GM18870 (cell line): Measurements from ENCODE around the gene TRIM67.

Experiments
- ATAC-seq: cut with Tn5 transposase; IDR thresholded peaks from one replicate; pipeline ENCODE4 v1.9.1; 2021; ENCODE audit warnings: moderate library complexity; ENCODE audit not compliant: unreplicated experiment

Gene TRIM67

DNA sequence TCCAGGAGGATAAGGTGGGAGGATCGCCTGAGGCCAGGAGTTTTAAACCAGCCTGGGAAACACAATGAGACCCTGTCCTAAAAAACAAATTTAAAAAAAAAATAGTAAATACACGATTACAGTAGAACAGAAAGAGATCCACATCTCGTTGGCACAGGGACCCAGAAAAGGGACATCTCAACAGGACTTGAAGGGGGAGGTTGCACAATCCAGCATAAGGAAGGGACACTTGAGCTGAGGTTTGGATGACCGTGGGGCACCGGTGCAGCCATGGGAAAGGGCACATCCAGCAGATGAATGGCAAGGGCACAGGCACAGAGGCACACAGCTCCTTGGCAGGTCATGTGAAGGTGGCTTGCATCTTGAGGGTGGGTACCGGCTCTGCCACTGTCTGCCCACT lies 20.5 kb downstream of the TRIM67 start:
- no peak for ATAC-seq

- no peak for ATAC-seq
Observed at GRCh38 chr1:231183639-231184590, 22.1 kb downstream of the TRIM67 start.

DNA sequence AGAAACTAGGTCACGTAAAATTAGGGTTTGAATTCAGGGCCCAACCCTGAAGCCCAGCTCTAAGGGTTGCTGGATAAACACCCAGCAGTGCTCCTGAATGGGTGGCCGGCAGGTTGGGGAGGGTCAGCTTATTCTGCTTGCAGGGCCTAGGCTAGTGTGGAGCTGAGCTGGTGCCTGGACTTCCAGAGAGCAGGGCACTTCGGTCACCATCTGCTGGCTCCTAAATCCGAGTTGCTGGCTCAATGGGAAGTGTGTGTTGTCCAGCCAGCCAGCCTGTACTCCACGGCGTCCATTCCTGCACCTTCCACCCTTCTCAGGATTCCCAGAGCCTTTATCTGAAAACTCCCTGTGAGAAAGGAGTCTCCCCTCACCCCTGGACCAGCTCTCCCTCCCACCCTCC lies 23.0 kb downstream of the TRIM67 start:
- no peak for ATAC-seq

- ATAC-seq, result no peak
Observed at GRCh38 chr1:231185391-231185790, 23.5 kb downstream of the TRIM67 start.

DNA sequence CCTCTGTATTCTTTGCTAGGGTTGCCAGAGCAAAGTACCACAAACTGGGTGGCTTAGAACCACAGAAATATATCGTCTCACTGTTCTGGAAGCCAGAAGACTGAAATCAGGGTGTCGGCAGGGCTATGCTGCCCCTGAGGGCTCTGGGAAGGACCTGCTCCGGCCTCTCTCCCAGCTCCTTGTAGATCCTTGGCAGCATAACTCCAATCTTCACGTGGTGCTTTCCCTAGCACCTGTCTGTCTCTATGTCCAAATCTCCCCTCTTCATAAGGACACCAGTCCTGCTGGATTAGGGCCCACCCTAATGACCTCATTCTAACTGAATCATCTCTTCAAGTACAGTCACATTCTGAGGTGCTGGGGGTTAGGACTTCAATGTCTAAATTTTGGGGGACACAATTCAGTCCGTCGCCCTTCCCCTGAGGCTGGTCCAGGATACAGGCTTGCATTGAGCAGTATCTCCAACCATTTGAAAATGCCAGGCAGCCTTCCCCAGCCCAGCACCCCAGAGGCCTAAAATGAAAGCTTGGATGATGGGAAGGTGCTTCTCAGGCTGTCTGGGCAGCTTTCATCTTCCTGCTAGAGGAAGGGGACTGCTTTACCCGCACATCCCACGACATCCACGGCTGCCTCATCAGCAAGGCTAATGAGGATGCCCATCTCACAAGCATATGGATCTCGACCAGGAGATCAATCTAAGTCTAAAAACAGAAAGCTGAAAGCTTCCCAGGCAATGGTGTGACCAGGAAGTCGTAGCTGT lies 24.7 kb downstream of the TRIM67 start:
- no peak for ATAC-seq

- ATAC-seq, result no peak
Observed at GRCh38 chr1:231187571-231187970, 25.7 kb downstream of the TRIM67 start.

DNA sequence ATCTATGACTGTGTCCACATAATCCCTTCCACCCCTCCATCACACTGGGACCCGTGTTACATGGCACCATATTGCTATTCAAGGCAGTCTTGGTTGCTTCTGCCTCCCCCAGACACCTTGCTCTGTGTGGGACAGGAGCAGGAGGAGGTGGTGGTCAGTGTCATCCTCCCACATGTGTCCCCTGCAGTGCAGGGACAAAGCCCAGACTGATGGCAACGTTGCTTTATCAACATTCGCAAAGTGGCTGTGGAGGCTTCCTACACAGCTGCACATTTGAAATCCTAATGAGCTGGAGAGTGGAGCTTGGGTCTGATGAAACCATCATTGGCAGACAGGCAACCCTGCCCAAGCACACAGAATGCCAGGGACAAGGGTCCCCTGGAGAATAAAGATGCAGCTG lies 26.2 kb downstream of the TRIM67 start:
- no peak for ATAC-seq

DNA sequence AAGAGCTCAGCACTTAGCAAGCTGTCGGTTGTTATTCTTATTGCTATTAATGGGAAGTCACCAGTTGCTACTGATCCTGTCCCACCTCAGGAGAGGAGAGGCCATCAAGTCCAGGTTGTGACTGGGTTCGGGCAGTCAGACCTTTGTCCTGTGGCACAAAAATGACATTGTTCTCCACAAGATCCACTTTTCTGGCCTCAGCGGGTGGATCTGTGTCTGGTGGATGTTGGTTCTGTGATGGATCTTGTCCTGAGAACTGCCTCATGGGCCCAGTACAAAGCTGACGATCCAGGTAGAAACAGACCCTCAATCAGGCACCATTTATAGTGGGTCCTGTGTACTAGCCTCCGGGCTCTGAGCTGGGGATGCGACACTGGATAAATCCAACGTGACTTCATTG lies 26.9 kb downstream of the TRIM67 start:
- ATAC-seq, result no peak

DNA sequence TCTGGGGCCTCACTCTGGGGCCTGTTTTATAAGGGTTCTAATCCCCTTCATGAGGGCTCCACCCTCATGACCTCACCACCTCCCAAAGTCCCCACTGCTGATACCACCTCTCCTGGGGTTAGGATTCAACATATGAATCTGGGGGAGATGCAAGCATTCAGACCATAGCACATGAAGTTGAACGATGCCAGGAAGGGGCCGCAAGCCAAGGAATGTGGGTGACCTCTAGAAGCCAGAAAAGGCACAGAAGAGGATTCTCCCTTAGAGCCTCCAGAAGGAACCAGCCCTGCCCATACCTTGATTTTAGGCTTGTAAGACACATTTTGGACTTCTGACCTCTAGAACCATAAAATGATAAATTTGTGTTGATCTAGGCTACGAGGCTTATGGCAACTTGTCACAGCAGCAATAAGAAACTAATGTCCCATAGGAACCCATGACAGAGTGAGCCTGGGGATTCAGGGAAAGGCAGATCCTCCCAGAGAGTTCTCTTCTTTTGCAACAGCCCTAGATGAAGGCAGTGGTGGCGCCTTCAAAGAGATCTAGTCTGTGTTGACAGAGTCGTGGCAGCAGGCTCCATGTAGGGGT lies 27.9 kb downstream of the TRIM67 start:
- no peak for ATAC-seq

GRCh38 chr1:231190456-231190855 lies 28.6 kb downstream of the TRIM67 start:
- ATAC-seq, result no peak

- ATAC-seq, result no peak
Observed at GRCh38 chr1:231192620-231193163, 30.8 kb downstream of the TRIM67 start.

DNA sequence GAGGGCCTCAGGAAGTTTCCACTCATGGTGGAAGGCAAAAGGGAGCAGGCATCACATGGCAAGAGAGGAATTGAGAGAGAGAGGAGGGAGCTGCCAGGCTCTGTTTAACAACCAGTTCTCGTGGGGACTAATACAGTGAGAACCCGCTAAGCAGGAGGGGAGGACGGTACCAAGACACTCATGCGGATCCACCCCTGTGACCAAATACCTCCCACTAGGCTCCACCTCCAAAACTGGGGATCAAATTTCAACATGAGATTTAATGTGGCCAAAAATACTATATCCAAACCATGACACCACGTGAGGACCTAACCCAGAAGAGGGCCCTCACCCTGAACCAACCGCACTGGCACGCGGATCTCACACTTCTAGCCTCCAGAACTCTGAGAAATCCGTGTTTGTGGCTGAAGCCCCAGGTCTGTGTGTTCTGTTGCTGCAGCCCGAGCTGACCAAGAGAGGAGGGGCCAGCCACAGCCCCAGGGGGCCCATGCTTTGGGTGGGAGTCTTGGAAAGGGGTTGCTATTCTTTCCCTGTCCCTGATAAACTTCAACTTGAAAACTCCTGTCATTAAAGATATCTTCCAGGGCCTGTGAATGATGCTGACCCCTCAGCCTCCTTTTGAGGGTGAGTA lies 32.0 kb downstream of the TRIM67 start:
- ATAC-seq, result no peak

DNA sequence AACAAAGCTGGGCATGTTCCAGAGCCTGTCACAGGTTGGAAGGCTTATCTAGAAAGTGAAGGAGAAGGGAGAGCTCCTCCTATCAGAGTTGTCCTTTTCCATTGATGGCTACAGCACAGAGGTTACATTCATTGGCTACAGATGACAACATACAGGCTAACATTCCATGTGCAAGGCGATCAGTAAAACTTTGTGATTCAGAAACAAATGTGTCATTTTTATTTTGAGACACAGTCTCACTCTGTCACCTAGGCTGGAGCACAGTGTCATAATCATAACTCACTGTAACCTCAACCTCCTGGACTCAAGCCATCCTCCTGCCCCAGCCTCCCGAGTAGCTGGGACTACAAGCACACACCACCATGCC lies 32.6 kb downstream of the TRIM67 start:
- ATAC-seq, result no peak

GRCh38 chr1:231194843-231195516 lies 33.1 kb downstream of the TRIM67 start:
- ATAC-seq, result no peak

GRCh38 chr1:231196307-231196706 lies 34.4 kb downstream of the TRIM67 start:
- no peak for ATAC-seq

GRCh38 chr1:231196728-231197127 lies 34.9 kb downstream of the TRIM67 start:
- ATAC-seq, result no peak

- no peak for ATAC-seq
Observed at GRCh38 chr1:231199868-231200267, 38.0 kb downstream of the TRIM67 start.

DNA sequence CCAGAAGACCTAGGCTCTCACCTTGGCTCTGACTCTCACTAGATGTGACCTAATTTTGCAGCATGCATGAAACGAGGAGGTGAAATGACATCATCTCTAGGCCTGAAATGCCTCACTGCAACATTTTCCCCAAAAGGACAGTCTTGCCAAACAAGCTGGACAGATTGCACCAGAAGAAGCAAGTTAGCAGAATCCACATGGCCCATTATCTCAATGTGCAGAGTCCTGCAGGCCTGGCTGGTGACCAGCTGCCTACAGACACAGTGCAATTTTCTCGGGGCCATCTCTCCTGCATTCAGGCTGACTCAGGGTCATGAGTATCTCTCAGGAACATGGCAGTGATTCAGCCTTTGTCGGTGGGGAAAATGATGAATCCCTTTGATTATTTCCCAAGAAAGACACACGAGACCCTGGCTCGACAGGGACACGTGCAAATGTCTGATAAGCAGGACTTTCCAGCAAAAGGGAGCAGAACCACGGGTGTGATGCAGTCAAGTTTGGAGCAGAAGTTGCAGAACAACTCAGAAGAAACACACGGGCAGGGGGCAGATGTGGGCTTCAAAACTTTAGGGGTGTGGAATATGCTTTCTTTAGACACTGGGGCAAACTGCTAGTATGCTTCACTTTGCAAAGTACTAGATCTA lies 38.7 kb downstream of the TRIM67 start:
- no peak for ATAC-seq

DNA sequence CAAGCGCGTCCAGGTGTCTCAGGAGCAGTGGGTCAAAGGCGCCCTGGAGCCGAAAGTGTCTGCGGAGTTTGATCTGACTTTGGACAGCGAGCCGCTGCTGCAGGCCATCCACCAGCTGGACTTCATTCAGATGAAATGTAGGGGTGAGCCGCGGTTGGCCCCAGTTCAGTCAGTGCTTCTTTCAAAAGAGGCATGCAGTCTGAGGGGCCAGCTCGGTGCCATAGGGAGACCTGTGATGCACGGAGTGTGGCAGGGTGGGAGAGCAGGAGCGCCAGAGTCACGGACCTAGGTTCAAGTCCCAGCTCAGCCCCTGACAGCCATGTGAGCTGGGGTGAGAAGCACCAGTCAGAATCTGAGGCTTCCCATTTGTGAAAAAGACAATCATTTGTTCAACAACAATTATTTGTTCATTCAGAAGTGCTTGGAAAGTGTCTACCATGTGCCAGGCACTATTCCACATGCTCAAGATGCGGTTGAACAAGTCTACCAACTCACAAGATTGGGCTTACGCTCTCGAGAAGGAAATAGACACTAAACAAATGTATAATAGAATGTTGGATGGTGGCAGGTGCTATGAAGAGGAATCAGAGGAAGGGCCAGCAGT lies 39.6 kb downstream of the TRIM67 start:
- ATAC-seq, result no peak
